Anterior cingulate cortex (tissue), 58 donors: Measurements from ENCODE around the gene ENPP3.
A peak's percentile ranks its signal among the peaks of the same experiment; 100 is the strongest.
"Not testable (repeated sequence)": the region's sequence is repeated elsewhere in the genome, so short reads cannot be mapped to it uniquely, and the experiment has no call there.

ENCODE experiments used
- DNase-seq, 58 donors: peaks; one replicate each; lab custom pipeline; 2025; lab: John Stamatoyannopoulos, UW

The ENPP3 gene

GRCh38 chr6:131731224-131731623 lies 94.1 kb downstream of the ENPP3 start:
- DNase-seq = no peak

DNA sequence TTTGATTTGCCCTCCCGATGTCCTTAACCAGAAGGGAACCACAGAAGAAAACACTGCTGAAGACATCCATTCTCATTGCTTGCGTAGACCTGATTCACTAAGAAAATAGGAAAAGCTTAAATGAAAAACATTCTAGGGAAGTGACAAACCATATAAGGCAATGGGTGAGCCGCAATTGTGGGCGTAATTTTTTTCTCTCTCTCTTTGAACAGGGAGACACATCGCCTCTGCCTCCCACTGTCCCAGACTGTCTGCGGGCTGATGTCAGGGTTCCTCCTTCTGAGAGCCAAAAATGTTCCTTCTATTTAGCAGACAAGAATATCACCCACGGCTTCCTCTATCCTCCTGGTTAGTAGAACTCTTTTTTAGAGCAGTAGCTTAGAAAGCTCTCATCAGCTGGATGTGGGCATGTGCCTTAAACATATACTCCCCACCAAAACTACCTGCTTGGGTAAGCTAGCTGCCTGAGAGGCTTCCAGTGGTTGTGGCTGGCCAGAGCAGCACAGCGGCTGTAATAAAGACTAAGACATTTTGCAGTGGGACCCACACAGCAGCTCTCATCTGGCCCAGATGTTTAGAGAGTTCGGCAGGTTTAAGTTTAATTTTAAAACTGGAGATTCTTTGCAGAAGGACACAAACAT lies 96.4 kb downstream of the ENPP3 start:
- peak in 46 of 58 donors; percentile 1 to 81 (median 28) for DNase-seq

DNA sequence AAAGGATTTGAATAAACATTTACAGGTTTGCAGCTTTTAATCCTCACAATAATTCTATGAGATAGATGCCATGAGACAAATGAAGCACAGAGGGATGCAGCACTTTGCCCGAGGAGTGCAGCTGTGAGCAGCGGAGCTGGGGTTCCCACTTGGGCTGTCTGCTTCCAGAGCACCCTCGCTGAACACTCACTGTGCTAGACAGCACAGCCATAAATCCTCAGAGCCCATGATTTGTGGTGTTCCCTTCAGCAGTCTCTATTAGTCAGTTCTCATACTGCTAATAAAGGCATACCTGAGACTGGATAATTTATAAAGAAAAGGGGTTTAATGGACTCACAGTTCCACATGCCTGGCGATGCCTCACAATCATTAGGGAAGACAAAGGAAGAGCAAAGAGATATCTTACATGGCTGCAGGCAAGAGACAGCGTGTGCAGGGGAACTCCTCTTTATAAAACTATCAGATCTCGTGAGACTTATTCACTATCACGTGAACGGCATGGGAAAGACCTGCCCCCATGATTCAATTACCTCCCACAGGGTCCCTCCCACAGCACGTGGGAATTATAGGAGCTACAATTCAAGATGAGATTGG lies 99.0 kb downstream of the ENPP3 start:
- DNase-seq = no peak

GRCh38 chr6:131736811-131737210 lies 99.7 kb downstream of the ENPP3 start:
- DNase-seq = no peak

DNA sequence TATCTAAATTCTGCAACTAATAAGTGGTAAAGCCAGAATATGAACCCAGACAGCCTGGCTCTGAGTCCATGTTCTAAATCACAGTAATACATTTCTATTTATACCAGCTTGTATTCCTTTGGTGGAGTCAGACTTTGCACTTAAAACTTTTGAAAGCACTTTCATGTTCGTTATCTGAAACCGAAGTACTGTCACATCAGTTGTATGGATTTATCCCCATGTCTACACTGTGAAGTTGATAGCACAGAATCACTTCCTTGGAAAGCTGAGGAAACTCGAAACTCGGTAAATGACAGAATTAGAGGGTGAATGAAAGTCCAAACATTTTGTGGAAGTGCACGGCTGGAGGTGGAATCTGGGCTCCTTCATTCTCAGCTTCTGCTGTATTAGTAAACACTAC lies 102.0 kb downstream of the ENPP3 start:
- DNase-seq = no peak

- DNase-seq = no peak
Observed at GRCh38 chr6:131740161-131740560, 103.1 kb downstream of the ENPP3 start.

- DNase-seq = no peak
Observed at GRCh38 chr6:131741688-131742393, 104.7 kb downstream of the ENPP3 start.

DNA sequence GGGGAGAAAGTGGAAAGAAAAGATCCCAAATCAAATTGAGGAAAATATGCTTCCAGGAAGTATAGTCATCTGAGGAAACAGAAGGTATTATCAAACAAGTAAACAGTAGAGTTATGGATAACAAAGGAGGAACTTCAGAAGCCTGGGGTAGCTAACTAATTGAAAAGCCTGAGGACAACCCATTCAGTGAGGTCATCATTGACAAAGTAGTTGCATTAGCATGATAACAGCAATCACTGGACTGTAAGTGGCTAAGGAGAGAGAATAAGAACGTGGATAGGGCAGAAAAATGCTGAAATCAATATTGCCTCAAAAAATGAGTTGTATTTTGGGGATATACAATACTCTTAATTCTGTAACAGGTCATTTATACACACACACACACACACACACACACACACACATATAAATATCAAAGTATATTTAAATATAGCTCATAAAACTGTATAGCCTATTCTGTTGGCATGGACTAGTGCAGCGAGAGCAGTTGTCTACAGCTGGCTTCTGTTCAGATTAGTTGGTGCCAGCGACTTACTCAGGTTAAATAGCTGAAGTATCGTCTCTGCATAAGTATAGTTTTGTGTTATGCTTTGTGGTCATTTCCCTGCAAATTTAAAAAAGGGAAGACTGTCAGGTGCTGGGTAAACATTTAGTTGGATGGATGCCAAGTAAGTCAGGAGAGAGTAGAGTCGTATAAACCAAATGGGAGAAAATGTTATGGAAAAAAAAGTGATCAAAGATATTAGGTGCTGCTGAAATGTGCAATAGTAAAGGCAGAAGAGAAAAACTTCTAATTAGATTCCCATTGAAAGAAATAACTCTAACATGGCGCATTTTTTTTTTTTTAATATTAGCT lies 107.6 kb downstream of the ENPP3 start:
- DNase-seq = no peak

- DNase-seq = no peak
Observed at GRCh38 chr6:131745476-131745875, 108.4 kb downstream of the ENPP3 start.

GRCh38 chr6:131747821-131748353 lies 110.8 kb downstream of the ENPP3 start:
- no peak for DNase-seq

DNA sequence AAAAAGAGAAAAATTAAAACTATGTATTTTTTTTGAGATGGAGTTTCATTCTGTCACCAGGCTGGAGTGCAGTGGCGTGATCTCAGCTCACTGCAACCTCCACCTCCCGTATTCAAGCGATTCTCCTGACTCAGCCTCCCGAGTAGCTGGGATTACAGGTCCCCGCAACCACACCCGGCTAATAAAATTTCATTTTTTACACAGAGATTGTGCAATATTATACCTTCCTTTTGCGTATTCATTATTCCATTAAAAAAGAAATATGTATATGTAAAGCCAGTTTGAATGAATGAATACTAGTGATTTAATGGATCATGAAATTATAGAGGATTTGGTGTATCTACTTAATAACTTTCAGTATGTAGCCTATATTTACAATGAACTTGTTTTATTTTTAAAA lies 111.9 kb downstream of the ENPP3 start:
- no peak for DNase-seq

GRCh38 chr6:131751012-131751715 lies 114.1 kb downstream of the ENPP3 start:
- DNase-seq = not testable (repeated sequence)

DNA sequence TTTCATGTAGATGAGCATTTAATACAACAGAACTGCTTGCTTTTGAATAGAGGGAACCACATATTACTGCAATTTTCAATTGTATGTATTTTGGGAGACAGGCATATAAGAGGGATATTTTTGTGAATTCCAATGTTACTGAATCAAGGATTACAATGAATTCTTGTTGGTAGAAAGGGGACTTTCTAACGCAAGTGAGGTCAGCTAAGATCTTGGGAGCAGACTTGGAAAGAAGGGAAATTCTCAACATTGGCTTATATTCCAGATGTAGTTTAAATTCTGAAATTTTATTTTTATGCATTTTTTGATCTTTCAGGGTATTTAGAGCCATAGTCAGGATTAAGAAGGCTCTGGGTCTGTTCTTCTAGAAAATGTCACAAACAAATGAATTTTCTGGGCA lies 117.0 kb downstream of the ENPP3 start:
- DNase-seq = no peak

DNA sequence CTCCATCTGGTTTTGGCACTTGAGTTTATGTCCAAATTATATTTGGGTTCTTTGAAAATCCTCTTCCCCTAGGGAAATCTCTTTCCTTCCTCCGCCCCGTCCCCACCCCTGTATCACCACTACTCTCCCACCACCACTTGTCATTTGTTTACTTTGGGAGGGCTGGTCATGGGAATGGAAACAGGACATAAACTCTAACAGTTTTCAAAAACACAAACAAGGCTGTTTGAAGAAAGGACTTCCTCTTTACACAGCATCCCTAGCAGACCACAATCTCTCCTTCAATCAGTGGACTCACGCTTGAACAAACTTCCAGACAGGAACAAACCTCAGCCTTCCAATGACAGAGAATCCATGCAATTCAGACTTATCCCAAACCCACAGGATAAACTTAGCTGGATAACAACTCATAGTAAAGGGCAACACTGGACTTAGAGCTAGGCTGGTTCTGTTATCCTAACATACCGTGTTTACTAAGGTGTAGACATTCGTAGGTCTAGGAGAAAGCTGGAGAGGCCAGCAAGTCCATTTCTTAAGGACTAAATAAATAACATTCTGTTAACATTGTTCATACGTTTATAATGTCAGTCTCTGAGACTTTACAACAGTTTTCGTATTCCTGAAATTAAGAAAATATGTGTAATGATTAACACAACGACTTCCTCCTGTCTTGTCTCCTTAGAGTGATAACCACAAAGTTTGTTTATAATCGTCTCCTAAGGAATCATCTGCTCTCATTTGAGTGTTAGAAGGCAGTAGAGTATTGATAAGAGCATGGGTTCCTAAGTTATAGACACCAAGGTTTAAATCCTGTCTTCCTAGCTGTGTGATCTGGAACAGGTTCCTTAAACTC lies 117.8 kb downstream of the ENPP3 start:
- DNase-seq = no peak

DNA sequence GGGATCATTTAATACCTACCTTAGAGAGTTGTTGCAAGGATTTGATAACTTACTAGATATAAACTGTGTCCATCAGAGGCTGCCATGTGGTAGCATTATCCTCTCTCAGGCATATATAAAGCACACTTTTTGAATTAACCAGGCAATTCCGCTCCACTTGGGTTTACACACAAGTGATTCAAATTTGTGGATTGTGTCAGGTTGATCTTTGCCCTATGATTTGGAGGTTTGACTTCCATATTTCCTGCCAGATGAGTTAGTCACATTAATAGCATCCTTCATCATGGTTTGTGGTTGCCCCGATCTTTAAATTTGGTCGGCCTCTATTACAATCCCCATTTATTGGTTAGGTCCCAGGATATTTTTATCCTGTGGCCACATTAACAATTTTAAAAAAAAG lies 118.5 kb downstream of the ENPP3 start:
- no peak for DNase-seq

DNA sequence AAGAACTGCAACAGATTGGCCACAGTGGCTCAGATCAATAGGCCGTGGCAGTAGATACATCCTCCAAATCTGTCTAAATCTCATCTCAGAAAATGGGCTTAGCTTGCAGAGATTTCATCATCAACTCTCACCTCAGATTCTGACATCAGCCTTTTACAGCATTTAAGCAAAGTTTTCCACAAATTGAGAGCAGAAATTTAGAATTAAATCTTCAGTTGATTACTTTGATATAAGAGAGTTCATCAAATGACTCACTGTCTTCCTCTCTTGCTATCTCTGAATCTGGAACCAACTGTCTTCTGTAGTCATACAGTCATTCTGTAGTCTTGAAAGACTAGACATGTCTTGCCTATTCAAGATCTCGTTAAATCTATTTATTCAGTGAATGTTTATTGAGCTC lies 118.9 kb downstream of the ENPP3 start:
- DNase-seq = no peak

- no peak for DNase-seq
Observed at GRCh38 chr6:131758920-131759319, 121.8 kb downstream of the ENPP3 start.

DNA sequence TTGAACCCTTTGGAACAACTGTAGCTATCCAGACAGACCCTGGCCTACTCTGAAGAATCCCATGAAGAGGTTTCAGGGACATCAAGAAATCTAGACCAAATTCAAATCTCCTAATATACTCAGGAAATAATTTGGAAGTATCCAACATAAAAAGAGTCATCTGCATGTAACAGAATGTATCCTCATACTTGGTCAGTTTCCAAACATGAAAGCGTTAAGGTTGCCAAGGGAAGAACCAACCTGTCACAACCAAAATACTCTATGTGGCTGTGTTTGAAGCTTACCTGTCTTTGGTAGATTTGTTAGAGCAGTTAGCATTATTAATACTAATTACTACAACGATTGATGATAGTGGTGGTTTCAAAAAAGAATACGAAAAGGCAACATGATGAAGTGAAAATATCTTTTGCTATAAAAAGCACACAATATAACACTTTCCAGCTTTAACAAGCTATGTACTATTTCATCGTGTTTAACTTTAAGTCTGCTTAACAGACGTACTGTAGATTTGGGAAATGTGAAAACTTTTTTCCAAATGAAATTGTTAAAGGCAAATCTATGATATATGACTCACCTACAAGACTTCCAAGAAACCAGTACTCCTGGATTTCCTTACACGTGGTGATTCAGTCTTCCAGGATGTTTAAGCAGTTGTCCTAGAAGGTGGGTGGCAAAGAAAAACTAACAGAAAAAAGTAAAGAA lies 124.1 kb downstream of the ENPP3 start:
- no peak for DNase-seq

- DNase-seq = no peak
Observed at GRCh38 chr6:131761762-131762067, 124.6 kb downstream of the ENPP3 start.
